AG04450 (cell line): ENCODE data around the gene TEX52. TPM values are rescaled to one million over a fixed set of nuclear protein-coding genes. Genes with fewer than 3 reads are reported as not detected.

ENCODE experiments used
- CTCF ChIA-PET: fragments of 300-600, 350-600 bp; formaldehyde crosslinking; extraction: SDS; loops from one replicate; lab custom pipeline; 2022; ENCODE audit warnings: antibody characterized with exemption, inconsistent platforms; lab: Charles Lee
- POLR2A ChIA-PET: fragments of 350-600 bp; formaldehyde crosslinking; extraction: SDS; loops from one replicate; lab custom pipeline; 2021; ENCODE audit warnings: antibody characterized with exemption, inconsistent platforms; lab: Yijun Ruan, JAX
- DNase-seq: peaks from one replicate; pipeline ENCODE4 v3.0.0-alpha.2; 2011; ENCODE audit warnings: low read depth, low spot score
- H3K27ac ChIP-seq: one replicate; pipeline ENCODE4 v1.5.1; 2012; ENCODE audit warnings: low read depth, low read length, control low read depth
- H3K27me3 ChIP-seq: one replicate; pipeline ENCODE4 v1.6.0; 2012; ENCODE audit warnings: low read length; ENCODE audit not compliant: control insufficient read depth, insufficient read depth
- H3K4me3 ChIP-seq: 2 replicates; pipeline ENCODE4 v1.5.1; 2011; ENCODE audit warnings: mild to moderate bottlenecking, low read depth, low read length, control low read depth
- H3K9me3 ChIP-seq: 2 replicates; pipeline ENCODE4 v1.5.1; 2012; ENCODE audit warnings: low read length; ENCODE audit not compliant: control insufficient read depth, insufficient read depth
- polyA plus RNA-seq: library from polyadenylated mRNA; depleted of rRNA; stranded (reverse); fragments of >200 nt; gene quantifications from 2 replicates; pipeline ENCODE4 v1.2.3, GENCODE V29; 2011
- TF ChIP-seq, protein P1 (sequence below): IDR thresholded peaks from 2 replicates; pipeline ENCODE4 v1.5.1; 2011; ENCODE audit warnings: low read depth, low read length, control low read depth, inconsistent platforms

The TEX52 gene
- polyA plus RNA-seq, 1 experiment = not detected

DNA sequence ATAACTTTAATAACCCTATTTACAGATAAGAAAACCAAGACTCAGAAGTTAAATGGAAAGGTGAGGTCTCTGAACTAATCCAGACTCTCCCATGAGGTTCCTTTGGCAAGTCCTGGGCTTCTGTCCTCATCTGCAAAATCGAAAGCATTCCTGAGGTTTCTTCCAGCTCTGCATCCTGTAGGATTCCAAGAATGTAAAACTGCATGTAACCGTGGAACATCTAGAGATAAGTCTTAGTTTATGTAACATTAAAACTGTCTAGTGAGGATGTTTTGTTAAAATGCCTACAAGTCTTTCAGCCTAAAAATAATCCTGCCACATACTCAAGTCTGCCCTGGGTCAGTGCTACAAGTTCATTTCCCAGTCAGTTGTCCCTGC, 51.7 kb downstream of the TEX52 start:
- Histone ChIP-seq H3K9me3 (no peaks in the 10 kb centered on the region), H3K4me3 (no peak overlapping the region), H3K27ac (no peak overlapping the region), H3K27me3 (no peaks in the 10 kb centered on the region)
- TF ChIP-seq, protein P1, sequence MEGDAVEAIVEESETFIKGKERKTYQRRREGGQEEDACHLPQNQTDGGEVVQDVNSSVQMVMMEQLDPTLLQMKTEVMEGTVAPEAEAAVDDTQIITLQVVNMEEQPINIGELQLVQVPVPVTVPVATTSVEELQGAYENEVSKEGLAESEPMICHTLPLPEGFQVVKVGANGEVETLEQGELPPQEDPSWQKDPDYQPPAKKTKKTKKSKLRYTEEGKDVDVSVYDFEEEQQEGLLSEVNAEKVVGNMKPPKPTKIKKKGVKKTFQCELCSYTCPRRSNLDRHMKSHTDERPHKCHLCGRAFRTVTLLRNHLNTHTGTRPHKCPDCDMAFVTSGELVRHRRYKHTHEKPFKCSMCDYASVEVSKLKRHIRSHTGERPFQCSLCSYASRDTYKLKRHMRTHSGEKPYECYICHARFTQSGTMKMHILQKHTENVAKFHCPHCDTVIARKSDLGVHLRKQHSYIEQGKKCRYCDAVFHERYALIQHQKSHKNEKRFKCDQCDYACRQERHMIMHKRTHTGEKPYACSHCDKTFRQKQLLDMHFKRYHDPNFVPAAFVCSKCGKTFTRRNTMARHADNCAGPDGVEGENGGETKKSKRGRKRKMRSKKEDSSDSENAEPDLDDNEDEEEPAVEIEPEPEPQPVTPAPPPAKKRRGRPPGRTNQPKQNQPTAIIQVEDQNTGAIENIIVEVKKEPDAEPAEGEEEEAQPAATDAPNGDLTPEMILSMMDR = no peak
- ChIA-PET POLR2A (no interaction called here), CTCF (interaction anchor here (1.8 kb wide), 1 partner anchor 21 kb away, joined by 8 read pairs; no protein-coding TSS in a partner anchor)
- no peak for DNase-seq

DNA sequence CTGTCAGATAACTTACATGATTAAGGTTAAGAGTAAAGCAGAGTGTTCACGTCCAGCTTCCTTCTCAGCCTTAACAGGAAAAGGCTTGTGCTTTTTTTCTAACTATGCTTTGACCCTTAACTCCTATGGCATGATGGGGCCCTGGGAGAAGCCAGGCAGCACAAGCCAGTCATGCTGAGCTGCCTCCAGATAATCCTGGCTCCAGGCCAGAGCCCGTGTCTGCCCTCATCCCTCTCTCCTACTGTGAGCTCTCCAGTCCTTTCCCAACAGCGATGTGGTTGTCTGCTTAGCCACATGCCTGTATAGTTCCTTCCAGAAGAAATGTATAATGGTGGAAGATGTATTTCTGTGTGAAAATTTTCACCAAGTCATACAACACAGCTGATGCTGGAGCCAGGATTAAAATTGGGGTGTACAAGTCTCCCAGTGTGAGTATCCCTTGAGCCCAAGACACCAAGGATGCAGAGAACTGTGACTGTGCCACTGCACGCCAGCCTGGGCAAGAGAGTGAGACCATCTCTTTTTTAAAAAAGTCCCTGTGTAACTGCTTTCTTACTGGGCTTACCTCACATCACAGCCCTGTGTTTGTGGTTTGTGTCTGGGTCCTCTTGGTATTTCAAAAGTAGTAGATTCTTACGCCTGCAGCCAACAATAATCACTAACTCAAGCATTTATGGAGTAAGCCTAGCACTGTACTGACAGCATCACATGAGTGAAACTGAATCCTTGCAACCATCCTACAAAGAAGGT, 52.3 kb downstream of the TEX52 start:
- TF ChIP-seq, protein P1 = no peak
- Histone ChIP-seq H3K27ac (peak overlapping the region; percentile 48), H3K27me3 (no peaks in the 10 kb centered on the region), H3K4me3 (no peak overlapping the region), H3K9me3 (no peaks in the 10 kb centered on the region)
- CTCF ChIA-PET = interaction anchor here (0.7 to 1.8 kb wide), 2 partner anchors 9 to 21 kb away, joined by 4 to 8 read pairs; no protein-coding TSS in a partner anchor
- DNase-seq = no peak
- POLR2A ChIA-PET = no interaction called here

DNA sequence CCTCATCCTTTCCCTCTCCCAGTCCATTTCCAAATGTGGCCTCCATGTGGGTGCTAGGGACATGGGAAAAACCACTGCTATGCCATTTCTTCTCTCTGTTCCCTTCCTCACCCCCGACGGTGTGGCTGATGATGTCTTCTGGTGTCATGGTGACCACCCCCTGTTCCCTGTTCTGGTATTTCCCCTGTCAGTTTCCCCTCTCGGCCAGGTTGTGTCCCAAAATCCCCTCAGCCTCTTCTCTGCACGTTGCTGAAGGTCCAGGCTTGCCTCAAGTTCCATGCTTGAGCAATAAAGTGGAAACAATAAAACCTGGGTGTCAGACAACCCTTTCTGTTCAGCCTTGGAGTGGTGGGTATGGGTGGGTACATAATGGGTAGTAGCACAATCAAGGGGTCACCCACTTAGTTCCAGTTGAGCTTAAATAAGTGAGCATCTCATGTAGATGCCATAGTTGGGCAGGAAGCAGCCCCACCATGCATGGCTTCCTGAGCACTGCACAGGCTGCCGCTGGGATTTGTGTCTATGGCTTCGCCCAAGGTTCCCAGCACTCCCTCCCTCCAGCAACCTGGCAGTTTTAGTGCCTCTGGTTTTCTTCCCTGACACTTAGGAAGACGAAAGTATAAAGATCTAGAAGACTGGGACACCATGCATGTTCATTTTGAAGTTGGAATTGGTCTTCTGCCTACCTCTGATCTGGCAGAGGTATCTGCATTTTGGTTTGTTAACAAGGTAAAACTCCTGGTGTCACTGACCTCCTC, 53.0 kb downstream of the TEX52 start:
- DNase-seq = no peak
- Histone ChIP-seq H3K9me3 (no peaks in the 10 kb centered on the region), H3K27ac (peak overlapping the region; percentile 48), H3K27me3 (no peaks in the 10 kb centered on the region), H3K4me3 (no peak overlapping the region)
- CTCF ChIA-PET = interaction anchor here (0.7 to 1.8 kb wide), 2 partner anchors 10 to 20 kb away, joined by 4 to 8 read pairs; no protein-coding TSS in a partner anchor
- POLR2A ChIA-PET = no interaction called here
- TF ChIP-seq, protein P1 = no peak

DNA sequence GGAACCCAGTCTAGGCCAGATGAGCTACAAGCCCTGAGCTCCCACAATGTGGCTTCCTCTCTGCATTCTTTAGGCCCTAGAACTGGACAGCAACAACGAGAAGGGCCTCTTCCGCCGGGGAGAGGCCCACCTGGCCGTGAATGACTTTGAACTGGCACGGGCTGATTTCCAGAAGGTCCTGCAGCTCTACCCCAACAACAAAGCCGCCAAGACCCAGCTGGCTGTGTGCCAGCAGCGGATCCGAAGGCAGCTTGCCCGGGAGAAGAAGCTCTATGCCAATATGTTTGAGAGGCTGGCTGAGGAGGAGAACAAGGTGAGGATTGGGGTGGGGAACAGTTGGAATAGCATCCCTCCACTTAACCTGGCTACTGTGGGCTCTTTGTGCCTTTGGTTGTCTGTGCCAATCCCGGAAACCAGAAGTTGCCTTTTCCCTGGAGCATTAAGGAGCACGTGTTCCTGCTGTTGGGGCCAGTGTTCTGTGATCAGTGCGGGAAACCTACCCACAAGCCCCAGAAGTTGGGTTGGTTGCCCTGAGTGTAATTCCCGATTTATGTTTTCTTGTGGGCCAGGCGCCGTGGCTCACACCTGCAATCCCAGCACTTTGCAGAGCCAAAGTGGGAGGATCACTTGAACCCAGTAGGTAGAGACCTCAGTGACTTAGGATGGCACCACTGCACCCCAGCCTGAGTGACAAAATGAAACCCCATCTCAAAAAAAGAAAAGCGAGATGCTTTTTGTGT, 55.6 kb downstream of the TEX52 start:
- CTCF ChIA-PET = interaction anchor here (2.5 kb wide), 1 partner anchor 17 kb away, joined by 9 read pairs; no protein-coding TSS in a partner anchor

More for the DNA sequence above, 55.6 kb downstream of the TEX52 start:
- POLR2A ChIA-PET = no interaction called here
- TF ChIP-seq, protein P1 = no peak
- Histone ChIP-seq H3K27ac (no peak overlapping the region), H3K27me3 (no peaks in the 10 kb centered on the region), H3K9me3 (no peaks in the 10 kb centered on the region), H3K4me3 (no peak overlapping the region)
- DNase-seq = no peak
